ENCODE results near the gene COQ8B. TPM values are rescaled to one million over a fixed set of nuclear protein-coding genes. Genes with fewer than 3 reads are reported as not detected.
A peak's percentile ranks its signal among the peaks of the same experiment; 100 is the strongest.

COQ8B gene
- total and polyA plus RNA-seq, 7 experiments from 2014 or later = 14.4 to 48.3 (median 36.9) TPM

GRCh38 chr19:40692212-40692551, 24.5 kb downstream of the COQ8B start:
- peak overlapping the region in 2 of 10 donors; percentile 29 to 50 for H3K4me3 Mint-ChIP-seq

GRCh38 chr19:40691421-40692211, 25.1 kb downstream of the COQ8B start:
- peak overlapping the region in 6 of 10 donors; percentile 48 to 96 (median 60) for H3K4me3 Mint-ChIP-seq
- Histone ChIP-seq H3K36me3 (ENCODE audit: control insufficient read depth in 2 of 3, insufficient read depth in 3 of 3, low read length in 3 of 3) (peaks cover 0 to 12% (median 0%) of the 10 kb centered on the region in 3 experiments), H3K27ac (ENCODE audit: low read depth, low read length) (no peak overlapping the region), H3K4me1 (ENCODE audit: control insufficient read depth in 2 of 2, insufficient read depth in 2 of 2, low read length in 2 of 2) (peaks cover 0 to 6% of the 10 kb centered on the region in 2 donors), H3K9me3 (ENCODE audit: control insufficient read depth in 2 of 3, low read length in 3 of 3) (no peaks in the 10 kb centered on the region), H3K4me3 (ENCODE audit: low read length) (no peak overlapping the region), H3K27me3 (ENCODE audit: control insufficient read depth in 2 of 2, insufficient read depth in 2 of 2, low read length in 2 of 2) (no peaks in the 10 kb centered on the region)
- peak overlapping the region in 2 of 9 donors; percentile 41 to 71 for H3K27ac Mint-ChIP-seq
- no peaks in the 10 kb centered on the region for H3K9me3 Mint-ChIP-seq
- intact Hi-C loops (cut with micrococcal nuclease) = loop anchor here in 1 of 2 donors (1.0 to 5.0 kb wide), 4 partner anchors 24 to 344 kb away; partner anchors contain the start of genes C19orf47, EGLN2, PLD3 and SERTAD3
- ATAC-seq = no peak
- peaks cover 0 to 2% (median 0%) of the 10 kb centered on the region in 5 donors for H3K36me3 Mint-ChIP-seq
- DNase-seq = no peak
- ChIA-PET POLR2A (interaction anchor here (1.0 to 1.8 kb wide), 3 partner anchors 11 to 114 kb away, joined by 3 to 6 read pairs (median 5); partner anchors contain the start of genes COQ8B and ITPKC), CTCF (interaction anchor here (0.7 to 1.0 kb wide), 3 partner anchors 28 to 546 kb away, joined by 3 to 4 read pairs (median 3); no protein-coding TSS in a partner anchor)
- H3K4me1 Mint-ChIP-seq = peaks cover 0 to 6% (median 4%) of the 10 kb centered on the region in 7 donors
- no peaks in the 10 kb centered on the region for H3K27me3 Mint-ChIP-seq

More at GRCh38 chr19:40692212-40692551, 24.5 kb downstream of the COQ8B start:
- peaks cover 0 to 12% (median 0%) of the 10 kb centered on the region in 3 experiments for H3K36me3 ChIP-seq (ENCODE audit: control insufficient read depth in 2 of 3, insufficient read depth in 3 of 3, low read length in 3 of 3)
- no peaks in the 10 kb centered on the region for H3K27me3 ChIP-seq (ENCODE audit: control insufficient read depth in 2 of 2, insufficient read depth in 2 of 2, low read length in 2 of 2)
- Mint-ChIP-seq H3K9me3 (no peaks in the 10 kb centered on the region), H3K36me3 (peaks cover 0 to 2% (median 0%) of the 10 kb centered on the region in 5 donors), H3K4me1 (peaks cover 0 to 6% (median 4%) of the 10 kb centered on the region in 7 donors), H3K27ac (peak overlapping the region in 4 of 9 donors; percentile 7 to 67 (median 52)), H3K27me3 (no peaks in the 10 kb centered on the region)
- no peak overlapping the region for H3K27ac ChIP-seq (ENCODE audit: low read depth, low read length)
- peaks cover 0 to 6% of the 10 kb centered on the region in 2 donors for H3K4me1 ChIP-seq (ENCODE audit: control insufficient read depth in 2 of 2, insufficient read depth in 2 of 2, low read length in 2 of 2)
- H3K9me3 ChIP-seq (ENCODE audit: control insufficient read depth in 2 of 3, low read length in 3 of 3) = no peaks in the 10 kb centered on the region
- intact Hi-C loops (cut with micrococcal nuclease) = loop anchor here in 1 of 2 donors (5.0 kb wide), 2 partner anchors 250 to 345 kb away; partner anchors contain the start of genes C19orf47, PLD3 and SERTAD3
- POLR2A ChIA-PET = no interaction called here
- CTCF ChIA-PET = interaction anchor here (0.7 kb wide), 1 partner anchor 547 kb away, joined by 4 read pairs; no protein-coding TSS in a partner anchor
- H3K4me3 ChIP-seq (ENCODE audit: low read length) = no peak overlapping the region
- ATAC-seq (no peak), DNase-seq (no peak)

GRCh38 chr19:40690693-40691420, 25.8 kb downstream of the COQ8B start:
- intact Hi-C loops (cut with micrococcal nuclease) = loop anchor here (1.0 to 5.0 kb wide), 8 partner anchors 24 to 344 kb away; partner anchors contain the start of genes ACTMAP (in 2 of the 2), RAB4B (in 2 of the 2), C19orf47 (in 1 of the 2) and EGLN2 (in 1 of the 2)
- Mint-ChIP-seq H3K9me3 (no peaks in the 10 kb centered on the region), H3K4me1 (peaks cover 0 to 6% (median 4%) of the 10 kb centered on the region in 7 donors), H3K4me3 (peak overlapping the region in 9 of 10 donors; percentile 78 to 96 (median 91)), H3K36me3 (peaks cover 0 to 4% (median under 1%) of the 10 kb centered on the region in 5 donors), H3K27me3 (no peaks in the 10 kb centered on the region), H3K27ac (peak overlapping the region in 8 of 9 donors; percentile 58 to 94 (median 74))
- no peaks in the 10 kb centered on the region for H3K27me3 ChIP-seq (ENCODE audit: control insufficient read depth in 2 of 2, insufficient read depth in 2 of 2, low read length in 2 of 2)
- peak overlapping the region; percentile 55 for H3K27ac ChIP-seq (ENCODE audit: low read depth, low read length)
- POLR2A ChIA-PET = interaction anchor here (0.6 to 1.8 kb wide), 4 partner anchors 11 to 1289 kb away, joined by 3 to 6 read pairs (median 4); partner anchors contain the start of genes COQ8B and ITPKC
- ATAC-seq = peak; percentile 92
- CTCF ChIA-PET = interaction anchor here (0.8 to 1.0 kb wide), 2 partner anchors 27 to 56 kb away, joined by 3 read pairs; no protein-coding TSS in a partner anchor
- no peaks in the 10 kb centered on the region for H3K9me3 ChIP-seq (ENCODE audit: control insufficient read depth in 2 of 3, low read length in 3 of 3)
- H3K4me3 ChIP-seq (ENCODE audit: low read length) = peak overlapping the region; percentile 68
- H3K4me1 ChIP-seq (ENCODE audit: control insufficient read depth in 2 of 2, insufficient read depth in 2 of 2, low read length in 2 of 2) = peaks cover 0 to 6% of the 10 kb centered on the region in 2 donors
- DNase-seq = peak; percentile 60 to 90 (median 75)
- H3K36me3 ChIP-seq (ENCODE audit: control insufficient read depth in 2 of 3, insufficient read depth in 3 of 3, low read length in 3 of 3) = peaks cover 0 to 12% (median 0%) of the 10 kb centered on the region in 3 experiments

GRCh38 chr19:40690050-40690692, 26.5 kb downstream of the COQ8B start, which contains the start of gene NUMBL:
NUMBL (minus strand) TSS chr19:40690651; CDS start chr19:40690483, 168 bp downstream.
- peaks cover 0 to 11% (median 4%) of the 10 kb centered on the region in 5 donors for H3K36me3 Mint-ChIP-seq
- H3K27ac Mint-ChIP-seq = peak within 1 kb of the TSS in 8 of 9 donors; percentile 58 to 94 (median 74)
- no peak for ATAC-seq
- Histone ChIP-seq H3K27me3 (ENCODE audit: control insufficient read depth in 2 of 2, insufficient read depth in 2 of 2, low read length in 2 of 2) (no peaks in the 10 kb centered on the region), H3K4me1 (ENCODE audit: control insufficient read depth in 2 of 2, insufficient read depth in 2 of 2, low read length in 2 of 2) (peaks cover 0 to 6% of the 10 kb centered on the region in 2 donors), H3K36me3 (ENCODE audit: control insufficient read depth in 2 of 3, insufficient read depth in 3 of 3, low read length in 3 of 3) (peaks cover 0 to 12% (median 0%) of the 10 kb centered on the region in 3 experiments), H3K9me3 (ENCODE audit: control insufficient read depth in 2 of 3, low read length in 3 of 3) (no peaks in the 10 kb centered on the region), H3K27ac (ENCODE audit: low read depth, low read length) (peak within 1 kb of the TSS; percentile 55), H3K4me3 (ENCODE audit: low read length) (peak within 1 kb of the TSS; percentile 68)
- ChIA-PET POLR2A (interaction anchor here (1.2 to 1.8 kb wide), 2 partner anchors 12 to 115 kb away, joined by 3 to 6 read pairs; no protein-coding TSS in a partner anchor), CTCF (no interaction called here)
- peak within 1 kb of the TSS; percentile 50 to 96 (median 91) for H3K4me3 Mint-ChIP-seq
- H3K4me1 Mint-ChIP-seq = peaks cover 0 to 6% (median 4%) of the 10 kb centered on the region in 7 donors
- intact Hi-C loops (cut with micrococcal nuclease) = loop anchor here (1.0 to 5.0 kb wide), 8 partner anchors 25 to 343 kb away; partner anchors contain the start of genes ACTMAP (in 2 of the 2), RAB4B (in 2 of the 2), C19orf47 (in 1 of the 2) and EGLN2 (in 1 of the 2)
- H3K27me3 Mint-ChIP-seq = no peaks in the 10 kb centered on the region
- no peaks in the 10 kb centered on the region for H3K9me3 Mint-ChIP-seq
- no peak for DNase-seq

GRCh38 chr19:40689339-40690049, 27.2 kb downstream of the COQ8B start:
- Histone ChIP-seq H3K36me3 (ENCODE audit: control insufficient read depth in 2 of 3, insufficient read depth in 3 of 3, low read length in 3 of 3) (peaks cover 0 to 11% (median 0%) of the 10 kb centered on the region in 3 experiments), H3K4me3 (ENCODE audit: low read length) (no peak overlapping the region), H3K4me1 (ENCODE audit: control insufficient read depth in 2 of 2, insufficient read depth in 2 of 2, low read length in 2 of 2) (peaks cover 0 to 6% of the 10 kb centered on the region in 2 donors), H3K27ac (ENCODE audit: low read depth, low read length) (peak overlapping the region; percentile 55), H3K27me3 (ENCODE audit: control insufficient read depth in 2 of 2, insufficient read depth in 2 of 2, low read length in 2 of 2) (no peaks in the 10 kb centered on the region), H3K9me3 (ENCODE audit: control insufficient read depth in 2 of 3, low read length in 3 of 3) (no peaks in the 10 kb centered on the region)
- Mint-ChIP-seq H3K4me1 (peaks cover 0 to 6% (median 4%) of the 10 kb centered on the region in 7 donors), H3K27me3 (no peaks in the 10 kb centered on the region), H3K36me3 (peaks cover 0 to 11% (median 4%) of the 10 kb centered on the region in 5 donors), H3K9me3 (no peaks in the 10 kb centered on the region), H3K27ac (no peak overlapping the region), H3K4me3 (peak overlapping the region in 4 of 10 donors; percentile 14 to 21 (median 16))
- intact Hi-C loops (cut with micrococcal nuclease) = loop anchor here (1.0 to 5.0 kb wide), 8 partner anchors 26 to 342 kb away; partner anchors contain the start of genes ACTMAP (in 2 of the 2), RAB4B (in 2 of the 2), C19orf47 (in 1 of the 2) and EGLN2 (in 1 of the 2)
- ChIA-PET POLR2A (interaction anchor here (0.5 kb wide), 1 partner anchor 92 kb away, joined by 3 read pairs; no protein-coding TSS in a partner anchor), CTCF (no interaction called here)
- DNase-seq (peak in 1 of 9 donors; percentile 24), ATAC-seq (no peak)

Measured in naive thymus-derived CD4-positive, alpha-beta T cell (primary cell).